Brain microvascular endothelial cell (primary cell): ENCODE results near the gene ADH5.
"Not testable (repeated sequence)": the region's sequence is repeated elsewhere in the genome, so short reads cannot be mapped to it uniquely, and the experiment has no call there.

Experiments used
- DNase-seq: peaks from one replicate; pipeline ENCODE4 v3.0.0-alpha.2; 2020
- H3K27ac ChIP-seq: fragments of 250-450 bp; sonication (Bioruptor Pico); 2 replicates; pipeline ENCODE4 v1.5.1; 2020; ENCODE audit warnings: mild to moderate bottlenecking, moderate library complexity
- H3K27me3 ChIP-seq: fragments of 250-450 bp; sonication (Bioruptor Pico); replicated peaks from 2 replicates; pipeline ENCODE4 v1.5.1; 2020; ENCODE audit warnings: mild to moderate bottlenecking
- H3K36me3 ChIP-seq: fragments of 250-450 bp; sonication (Bioruptor Pico); replicated peaks from 2 replicates; pipeline ENCODE4 v1.5.1; 2020; ENCODE audit warnings: mild to moderate bottlenecking
- H3K4me3 ChIP-seq: 2 replicates; pipeline ENCODE4 v1.5.1; 2011; ENCODE audit warnings: low read depth, mild to moderate bottlenecking, control low read depth, low read length, moderate library complexity
- in situ Hi-C: cut with HindIII; loops from 2 replicates; pipeline ENCODE4 v1.10.0; 2017; ENCODE audit warnings: low sequenced_read_pairs, low pct_ligation_motif_present
- TF ChIP-seq, protein P1 (sequence below): IDR thresholded peaks from 2 replicates; pipeline ENCODE4 v1.5.1; 2011; ENCODE audit warnings: low read depth, mild to moderate bottlenecking, moderate library complexity, low read length, control low read depth, inconsistent platforms; ENCODE audit errors: missing control alignments

The ADH5 gene

DNA sequence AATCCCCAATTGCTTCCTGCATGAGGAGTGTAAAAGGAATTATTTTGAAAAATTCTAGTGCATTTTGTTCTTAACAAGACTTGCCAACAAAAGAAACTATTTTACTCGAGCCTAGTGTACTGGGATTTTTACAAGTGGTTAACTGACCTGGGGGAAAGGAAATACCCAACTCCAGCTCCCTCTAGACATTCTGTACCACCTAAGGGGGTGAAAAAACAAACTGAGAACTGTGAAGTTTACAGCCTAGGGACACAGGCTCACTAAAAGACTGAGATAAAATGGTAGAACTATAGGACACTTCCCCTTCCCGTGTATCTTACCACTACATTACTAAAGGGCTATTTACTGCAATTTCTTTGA lies 2.6 kb upstream of the ADH5 start:
- Histone ChIP-seq H3K36me3 (no peaks in the 10 kb centered on the region), H3K4me3 (no peak overlapping the region), H3K27me3 (no peaks in the 10 kb centered on the region), H3K27ac (no peak overlapping the region)
- TF ChIP-seq, protein P1, sequence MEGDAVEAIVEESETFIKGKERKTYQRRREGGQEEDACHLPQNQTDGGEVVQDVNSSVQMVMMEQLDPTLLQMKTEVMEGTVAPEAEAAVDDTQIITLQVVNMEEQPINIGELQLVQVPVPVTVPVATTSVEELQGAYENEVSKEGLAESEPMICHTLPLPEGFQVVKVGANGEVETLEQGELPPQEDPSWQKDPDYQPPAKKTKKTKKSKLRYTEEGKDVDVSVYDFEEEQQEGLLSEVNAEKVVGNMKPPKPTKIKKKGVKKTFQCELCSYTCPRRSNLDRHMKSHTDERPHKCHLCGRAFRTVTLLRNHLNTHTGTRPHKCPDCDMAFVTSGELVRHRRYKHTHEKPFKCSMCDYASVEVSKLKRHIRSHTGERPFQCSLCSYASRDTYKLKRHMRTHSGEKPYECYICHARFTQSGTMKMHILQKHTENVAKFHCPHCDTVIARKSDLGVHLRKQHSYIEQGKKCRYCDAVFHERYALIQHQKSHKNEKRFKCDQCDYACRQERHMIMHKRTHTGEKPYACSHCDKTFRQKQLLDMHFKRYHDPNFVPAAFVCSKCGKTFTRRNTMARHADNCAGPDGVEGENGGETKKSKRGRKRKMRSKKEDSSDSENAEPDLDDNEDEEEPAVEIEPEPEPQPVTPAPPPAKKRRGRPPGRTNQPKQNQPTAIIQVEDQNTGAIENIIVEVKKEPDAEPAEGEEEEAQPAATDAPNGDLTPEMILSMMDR: no peak
- DNase-seq: no peak
- in situ Hi-C loops: no loop called here

GRCh38 chr4:99090481-99091215 lies 2.1 kb upstream of the ADH5 start:
- TF ChIP-seq, protein P1: no peak
- no peaks in the 10 kb centered on the region for H3K36me3 ChIP-seq
- no peak overlapping the region for H3K4me3 ChIP-seq
- H3K27ac ChIP-seq: no peak overlapping the region
- no peak for DNase-seq
- no peaks in the 10 kb centered on the region for H3K27me3 ChIP-seq
- in situ Hi-C loops: no loop called here

- H3K36me3 ChIP-seq: peaks cover 13% of the 10 kb centered on the region
- peak overlapping the region; percentile 87 for H3K4me3 ChIP-seq
- H3K27me3 ChIP-seq: no peaks in the 10 kb centered on the region
- TF ChIP-seq, protein P1: no peak
- peak overlapping the region; percentile 75 for H3K27ac ChIP-seq
- in situ Hi-C loops: no loop called here
- DNase-seq: peak; percentile 47
These were observed 552 bp downstream of the ADH5 start for GRCh38 chr4:99088023-99088449.

DNA sequence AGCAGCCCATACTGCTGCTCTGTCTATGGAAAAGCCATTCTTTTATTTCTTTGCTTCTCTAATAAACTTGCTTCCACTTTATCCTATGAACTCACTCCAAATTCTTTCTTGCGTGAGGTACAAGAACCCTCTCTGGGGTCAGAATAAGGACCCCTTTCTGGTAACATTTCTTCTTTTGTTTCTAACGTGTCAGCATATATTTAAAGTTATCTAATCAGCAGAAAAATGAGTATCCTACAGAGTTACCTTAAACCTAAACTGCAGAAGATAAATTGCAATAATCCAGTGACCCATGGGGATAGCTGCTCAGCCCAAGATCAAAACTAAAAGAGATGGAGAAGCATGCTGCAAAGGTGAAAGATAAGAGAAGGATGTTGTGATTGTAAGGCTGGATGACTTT lies 4.0 kb downstream of the ADH5 start:
- H3K27me3 ChIP-seq: no peaks in the 10 kb centered on the region
- H3K4me3 ChIP-seq: no peak overlapping the region
- in situ Hi-C loops: no loop called here
- TF ChIP-seq, protein P1: no peak
- DNase-seq: no peak
- peaks cover 47% of the 10 kb centered on the region for H3K36me3 ChIP-seq
- no peak overlapping the region for H3K27ac ChIP-seq

DNA sequence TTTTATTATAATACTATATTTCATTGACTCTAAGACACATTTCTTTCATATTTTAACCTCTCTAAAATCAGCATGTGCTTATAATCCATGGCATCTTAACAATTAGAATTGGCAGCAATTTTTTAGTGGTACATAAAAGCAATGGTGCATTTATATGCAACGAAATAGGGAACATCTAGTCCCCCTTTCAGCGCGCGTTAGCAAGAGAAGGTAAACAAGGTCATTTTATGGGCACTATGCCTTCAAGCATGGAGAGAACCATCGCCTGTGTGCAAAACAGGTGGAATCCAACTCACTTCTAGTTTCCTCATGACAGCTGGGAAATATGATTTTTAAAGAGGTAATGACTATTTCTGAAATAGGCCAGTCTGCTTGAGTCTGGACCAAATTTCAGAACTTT lies 6.4 kb downstream of the ADH5 start:
- Histone ChIP-seq H3K36me3 (peaks cover 56% of the 10 kb centered on the region), H3K27me3 (no peaks in the 10 kb centered on the region), H3K27ac (no peak overlapping the region), H3K4me3 (no peak overlapping the region)
- TF ChIP-seq, protein P1: no peak
- in situ Hi-C loops: no loop called here
- no peak for DNase-seq

GRCh38 chr4:99080869-99081268 lies 7.7 kb downstream of the ADH5 start:
- H3K4me3 ChIP-seq, H3K27ac ChIP-seq, H3K27me3 ChIP-seq, DNase-seq, in situ Hi-C loops: not testable (repeated sequence)
- peaks cover 64% of the 10 kb centered on the region for H3K36me3 ChIP-seq
